Measurements from ENCODE around the gene AHCYL2. TPM values are rescaled to one million over a fixed set of nuclear protein-coding genes. Genes with fewer than 3 reads are reported as not detected.

Gene AHCYL2
- 1 to 10 TPM; 7.0 to 7.6 TPM for total RNA-seq

DNA sequence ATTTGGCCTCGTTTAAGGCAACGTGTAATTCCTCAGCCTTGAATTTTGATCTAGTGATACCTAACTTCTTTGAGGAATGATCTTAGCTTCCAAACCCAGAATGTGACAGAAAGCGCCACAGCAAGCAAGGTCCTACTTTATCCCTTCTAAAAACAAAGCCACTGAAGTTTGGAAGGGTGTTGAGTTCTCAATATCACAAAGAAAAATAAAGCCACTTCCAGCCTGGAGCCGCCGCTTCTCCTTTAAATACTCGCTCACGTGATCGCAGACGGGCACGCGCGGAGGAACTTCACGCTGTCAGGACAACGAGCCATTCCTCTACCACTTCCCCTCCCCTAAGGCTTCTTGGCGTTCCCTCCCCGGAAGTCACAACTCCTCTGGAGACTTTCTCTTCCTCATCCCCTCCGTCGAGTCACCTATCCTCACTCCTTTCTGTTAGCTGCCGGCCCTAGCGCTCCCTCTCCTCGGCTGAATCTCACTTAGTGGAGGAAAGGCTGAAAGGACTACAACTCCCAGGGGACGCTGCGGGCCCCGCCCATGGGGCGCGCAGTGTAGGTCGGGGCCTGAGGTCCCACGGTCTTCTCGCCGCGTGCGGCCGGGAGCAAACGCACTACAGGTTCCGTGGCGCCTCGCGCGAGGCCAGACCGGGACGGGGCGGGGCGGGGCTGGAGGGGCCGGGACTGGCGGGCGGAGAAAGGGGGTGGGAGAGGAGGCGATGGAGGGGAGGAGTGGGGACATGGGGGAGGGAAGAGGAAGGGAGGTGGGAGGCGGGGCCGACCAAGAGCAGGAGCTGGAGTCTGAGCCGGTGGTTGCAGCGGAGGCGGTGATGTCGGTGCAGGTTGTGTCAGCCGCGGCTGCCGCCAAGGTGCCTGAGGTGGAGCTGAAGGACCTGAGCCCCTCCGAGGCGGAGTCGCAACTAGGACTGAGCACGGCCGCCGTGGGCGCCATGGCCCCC lies at the start of gene AHCYL2:
Gene AHCYL2 (plus strand): TSS at position 780 of the 955 bp plus-strand sequence.
- POLR2A ChIA-PET, result interaction anchor here (0.5 to 1.2 kb wide), 2 partner anchors 48 to 63 kb away, joined by 3 read pairs; no protein-coding TSS in a partner anchor
- CTCF ChIA-PET, result interaction anchor here (0.9 to 2.0 kb wide), 2 partner anchors 11 to 47 kb away, joined by 3 to 5 read pairs; no protein-coding TSS in a partner anchor

- ChIA-PET POLR2A (no interaction called here), CTCF (interaction anchor here (1.7 kb wide), 1 partner anchor 13 kb away, joined by 6 read pairs; no protein-coding TSS in a partner anchor)
Measured at GRCh38 chr7:129176916-129177710, 47.7 kb upstream of the AHCYL2 start.

DNA sequence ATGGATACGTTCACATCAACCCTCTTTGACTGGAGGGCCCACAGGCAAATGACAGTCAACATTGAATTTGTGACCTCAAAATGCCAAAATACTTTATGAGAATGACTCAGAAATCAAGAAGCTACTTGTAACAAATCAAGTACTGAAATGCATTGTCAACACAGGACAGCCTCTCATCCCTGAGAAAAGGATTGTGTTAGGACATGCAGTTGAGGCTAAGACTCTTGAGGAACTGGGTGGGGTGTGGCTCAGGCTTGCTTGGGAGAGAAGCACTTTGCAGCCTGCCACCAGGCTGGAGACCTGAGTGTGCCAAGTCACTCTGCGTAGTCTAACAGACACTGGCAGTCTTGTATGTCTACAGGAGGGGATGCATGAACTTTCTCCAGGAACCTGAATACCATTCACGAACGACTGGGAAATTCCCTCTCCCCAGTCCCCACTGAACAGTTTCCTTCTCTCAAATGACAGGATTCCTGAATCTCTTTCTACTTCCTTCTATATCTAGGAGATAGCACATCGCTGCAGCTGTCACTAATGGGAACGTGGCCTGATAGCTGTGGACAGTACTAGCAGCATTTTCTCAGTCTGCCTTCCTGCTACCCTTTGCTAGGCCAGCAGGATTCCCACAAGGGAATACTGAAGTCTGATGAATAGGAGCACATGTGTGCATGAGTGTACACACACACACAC lies 39.7 kb upstream of the AHCYL2 start:
- POLR2A ChIA-PET, result no interaction called here
- CTCF ChIA-PET, result interaction anchor here (0.7 kb wide), 1 partner anchor 7 kb away, joined by 3 read pairs; no protein-coding TSS in a partner anchor

GRCh38 chr7:129186749-129187260 lies 38.0 kb upstream of the AHCYL2 start:
- ChIA-PET CTCF (interaction anchor here (0.7 kb wide), 1 partner anchor 840 kb away, joined by 3 read pairs; no protein-coding TSS in a partner anchor), POLR2A (no interaction called here)

DNA sequence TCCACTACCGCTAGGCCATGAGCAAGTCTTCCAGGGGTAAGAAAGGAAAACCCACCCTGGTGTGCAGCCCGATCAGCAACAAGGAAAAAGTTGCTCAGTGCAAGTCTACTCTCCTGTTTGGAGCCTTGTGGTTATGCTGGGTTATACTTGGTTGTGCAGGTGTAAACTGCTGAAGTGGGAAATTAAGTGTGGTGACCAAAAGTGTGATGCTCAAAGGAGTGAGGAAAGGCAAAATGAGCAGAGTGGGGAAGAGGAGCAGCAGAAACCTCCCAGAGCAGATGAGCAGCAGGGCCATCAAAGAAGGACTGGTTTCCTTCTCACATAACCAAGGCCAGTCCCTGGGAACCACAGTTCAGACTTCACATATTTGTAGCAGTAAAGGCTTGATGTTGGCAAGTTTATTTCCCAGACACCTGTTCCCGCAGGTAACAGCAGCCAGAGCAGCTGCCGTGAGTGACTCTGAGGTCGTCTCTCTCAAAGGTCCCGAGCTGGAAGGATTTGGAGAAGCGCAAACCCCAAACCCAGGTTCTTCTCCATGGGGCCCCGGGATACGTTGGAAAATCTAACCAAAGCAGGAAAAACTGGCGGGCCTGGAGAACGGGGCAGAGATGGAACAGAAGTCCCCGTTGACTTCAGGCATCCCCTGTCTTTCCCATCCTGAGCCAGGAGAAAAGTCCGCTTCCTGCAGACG lies 37.0 kb upstream of the AHCYL2 start:
- ChIA-PET CTCF (interaction anchor here (1.1 kb wide), 1 partner anchor 24 kb away, joined by 4 read pairs; no protein-coding TSS in a partner anchor), POLR2A (no interaction called here)

DNA sequence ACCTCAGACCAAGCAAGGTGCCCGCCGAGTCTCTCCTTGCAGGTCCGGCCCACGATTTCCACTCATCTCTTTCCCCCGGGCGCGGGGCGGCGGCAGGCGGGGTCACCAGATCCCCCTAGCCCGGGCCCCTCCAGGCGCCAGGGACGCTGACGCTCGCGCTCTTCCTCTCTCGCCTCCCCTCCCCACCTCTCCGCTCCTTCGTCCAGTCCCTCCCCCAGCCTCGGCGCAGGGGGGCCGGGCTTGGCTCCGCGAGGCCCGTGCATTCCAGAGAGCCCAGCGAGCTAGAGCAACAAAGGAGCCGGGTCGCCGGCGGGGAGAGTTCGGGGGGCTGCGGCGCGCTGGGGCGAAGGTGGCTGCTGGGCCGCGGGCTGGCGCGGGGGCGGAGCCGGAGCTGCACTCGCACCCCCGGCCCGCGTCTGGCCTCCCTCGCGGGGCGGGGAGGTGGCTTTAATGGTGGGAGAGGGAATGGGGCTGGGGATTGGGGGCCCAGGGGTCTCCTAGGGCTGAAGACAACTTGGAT lies 36.4 kb upstream of the AHCYL2 start, which contains the start of gene SMO:
Gene SMO (plus strand): TSS at position 262 of the 520 bp plus-strand sequence. CDS start 519 bp downstream, outside the sequence.
- ChIA-PET POLR2A (no interaction called here), CTCF (interaction anchor here (1.0 to 1.1 kb wide), 2 partner anchors 25 to 84 kb away, joined by 3 to 4 read pairs; no protein-coding TSS in a partner anchor)

- CTCF ChIA-PET, result interaction anchor here (1.0 to 1.1 kb wide), 2 partner anchors 25 to 83 kb away, joined by 3 to 4 read pairs; no protein-coding TSS in a partner anchor
- POLR2A ChIA-PET, result no interaction called here
Measured at GRCh38 chr7:129188892-129189660, 35.8 kb upstream of the AHCYL2 start.

DNA sequence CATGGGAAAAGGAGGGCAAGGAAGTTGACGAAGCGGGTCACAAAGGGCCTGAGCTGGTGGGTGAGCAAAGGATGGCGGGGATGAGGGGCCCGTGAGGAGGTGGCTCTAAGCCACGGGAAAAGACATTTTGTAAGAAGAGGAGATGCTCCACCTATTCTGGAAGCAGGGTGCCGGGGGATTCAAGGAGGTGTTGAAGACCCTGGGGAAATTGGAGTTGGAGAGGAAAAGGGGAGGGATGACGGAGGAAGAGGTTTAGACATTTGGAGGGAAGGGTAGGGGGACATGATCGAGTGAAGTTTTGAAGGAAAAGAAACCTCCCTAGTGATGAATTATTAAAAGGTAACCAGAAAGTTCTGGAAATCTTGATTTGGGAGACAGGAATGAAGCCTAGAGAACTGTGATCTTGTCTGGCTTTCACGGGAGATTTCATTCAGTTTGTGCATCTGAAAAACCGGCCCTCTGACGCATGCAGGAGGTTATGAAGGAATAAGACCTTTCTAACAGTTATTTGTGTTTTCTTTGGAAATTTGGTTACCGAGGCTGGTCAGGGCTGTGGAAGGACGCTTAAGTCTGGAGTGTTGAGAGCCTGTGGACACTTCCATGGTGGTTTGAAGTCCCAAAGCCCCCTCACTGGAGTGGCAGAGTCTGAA lies 35.0 kb upstream of the AHCYL2 start:
- POLR2A ChIA-PET, result no interaction called here
- CTCF ChIA-PET, result no interaction called here

GRCh38 chr7:129191272-129191671 lies 33.6 kb upstream of the AHCYL2 start:
- POLR2A ChIA-PET, result no interaction called here

GRCh38 chr7:129193892-129194291 lies 30.9 kb upstream of the AHCYL2 start:
- CTCF ChIA-PET, result interaction anchor here (1.1 kb wide), 1 partner anchor 30 kb away, joined by 3 read pairs; no protein-coding TSS in a partner anchor
- POLR2A ChIA-PET, result no interaction called here

More at GRCh38 chr7:129191272-129191671, 33.6 kb upstream of the AHCYL2 start:
- CTCF ChIA-PET, result no interaction called here

- CTCF ChIA-PET, result interaction anchor here (1.0 to 1.2 kb wide), 2 partner anchors 13 to 34 kb away, joined by 3 read pairs; no protein-coding TSS in a partner anchor
Measured at GRCh38 chr7:129197771-129198170, 27.1 kb upstream of the AHCYL2 start.

GRCh38 chr7:129199406-129199805 lies 25.4 kb upstream of the AHCYL2 start:
- POLR2A ChIA-PET, result no interaction called here
- CTCF ChIA-PET, result interaction anchor here (1.0 kb wide), 1 partner anchor 34 kb away, joined by 3 read pairs; no protein-coding TSS in a partner anchor

More at GRCh38 chr7:129197771-129198170, 27.1 kb upstream of the AHCYL2 start:
- POLR2A ChIA-PET, result no interaction called here

DNA sequence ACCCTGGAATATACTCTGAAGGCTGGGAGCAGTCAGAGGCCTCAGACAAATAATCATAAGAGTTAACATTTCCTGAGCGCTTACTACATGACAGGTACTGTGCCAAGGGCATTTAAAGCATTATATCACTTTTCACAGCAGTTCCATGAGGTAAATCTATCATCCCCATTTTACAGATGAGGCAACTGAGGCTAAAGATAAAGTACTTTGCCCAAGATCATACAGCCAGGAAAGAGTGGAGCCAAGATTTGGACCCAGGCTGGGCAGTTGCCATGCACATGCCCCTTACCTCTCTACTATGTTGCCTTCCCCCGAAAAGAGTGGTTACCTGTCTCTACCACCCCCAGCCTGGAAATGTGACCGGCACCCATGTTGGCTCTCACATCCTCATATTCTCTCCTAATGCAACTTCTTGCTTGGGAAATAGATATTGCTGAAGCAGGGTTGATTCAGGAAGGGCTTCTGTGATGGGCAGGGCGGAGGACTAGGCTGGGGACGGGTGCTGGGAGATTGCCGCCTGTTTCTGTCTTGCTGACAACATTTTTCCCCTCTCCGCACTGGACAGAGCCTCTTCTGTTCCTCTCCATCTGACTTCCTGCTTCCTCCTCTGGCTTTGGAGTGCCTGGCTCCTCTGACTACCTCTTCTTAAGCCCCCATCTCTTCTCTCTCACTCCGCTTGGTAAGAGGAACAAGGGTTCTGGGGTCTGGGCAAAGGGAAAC lies 22.6 kb upstream of the AHCYL2 start:
- CTCF ChIA-PET, result no interaction called here
- POLR2A ChIA-PET, result no interaction called here

- CTCF ChIA-PET, result interaction anchor here (1.0 kb wide), 1 partner anchor 15 kb away, joined by 4 read pairs; no protein-coding TSS in a partner anchor
- POLR2A ChIA-PET, result no interaction called here
Measured at GRCh38 chr7:129203050-129203741, 21.6 kb upstream of the AHCYL2 start.

GRCh38 chr7:129205126-129205818 lies 19.6 kb upstream of the AHCYL2 start:
- POLR2A ChIA-PET, result no interaction called here
- CTCF ChIA-PET, result no interaction called here

Data from activated CD8-positive, alpha-beta memory T cell treated with anti-CD3 and anti-CD28 coated beads for 36 hours (primary cell).